Forelimb muscle (tissue), 1 donor: ENCODE data around the gene ME3. TPM values are rescaled to one million over a fixed set of nuclear protein-coding genes. Genes with fewer than 3 reads are reported as not detected.

Source experiments
- DNase-seq: peaks from one replicate; pipeline ENCODE4 v3.0.0-alpha.2; 2013; ENCODE audit warnings: low read depth
- polyA plus RNA-seq: library from polyadenylated mRNA; unstranded; fragments of 120-200 nt; gene quantifications from one replicate; pipeline ENCODE4 v1.2.1, GENCODE V29; 2013; ENCODE audit not compliant: insufficient read length

The ME3 gene
- polyA plus RNA-seq, 1 donor = 10.8 TPM

DNA sequence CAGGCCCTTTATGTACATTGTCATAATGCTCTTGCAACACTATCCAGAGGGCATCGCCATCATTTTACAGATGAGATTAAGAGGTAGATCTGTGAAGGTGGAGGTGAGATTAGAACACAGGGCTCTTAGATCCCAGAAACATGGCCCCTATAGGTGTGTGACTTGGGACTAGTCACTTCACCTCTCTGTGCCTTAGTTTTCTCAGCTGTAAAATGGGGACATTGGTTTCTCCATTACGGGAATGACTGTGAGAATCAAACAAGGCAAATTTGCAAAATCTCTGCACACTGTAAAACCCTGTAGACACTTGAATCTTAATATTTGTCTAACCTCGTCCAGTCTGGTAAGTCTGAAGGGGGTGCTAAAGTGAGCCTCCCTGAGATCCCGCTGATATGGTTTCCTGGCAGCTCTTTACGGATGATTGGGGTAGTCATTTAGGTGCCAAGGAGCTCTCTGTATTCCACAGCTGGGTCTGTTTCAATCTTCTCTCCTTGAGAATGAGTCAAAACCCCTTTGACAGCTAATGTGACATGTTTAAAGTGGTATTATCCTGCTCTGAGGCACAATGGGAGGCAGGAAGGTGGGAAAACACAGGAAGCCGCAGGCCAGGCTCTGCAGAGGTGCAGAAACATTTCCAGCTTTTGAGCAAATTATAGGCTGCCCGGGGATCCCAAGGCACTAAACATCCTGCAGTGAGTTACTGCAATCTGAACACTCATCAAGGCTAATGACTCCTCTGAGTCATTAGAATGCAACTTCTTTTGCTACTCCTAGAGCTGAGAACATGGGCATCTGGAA is 156.9 kb downstream of the ME3 start:
- no peak for DNase-seq

DNA sequence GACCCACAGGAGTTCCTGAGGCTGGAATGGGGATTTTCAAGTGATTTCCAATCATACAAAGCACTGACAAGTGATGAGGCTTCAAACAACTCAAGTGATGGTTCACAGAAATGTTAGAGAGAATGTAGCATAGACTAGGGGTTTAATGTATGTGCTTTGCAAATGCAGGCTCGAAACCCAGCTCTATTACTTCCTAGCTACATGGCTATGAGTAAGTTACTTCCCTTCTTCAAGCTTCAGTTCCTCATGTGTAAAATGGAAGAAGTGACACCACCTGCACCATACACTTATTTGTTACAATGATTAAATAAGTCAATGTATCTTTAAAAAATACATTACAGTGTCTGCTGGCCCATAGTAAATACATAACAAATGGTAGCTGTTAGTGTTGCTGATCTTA is 158.0 kb downstream of the ME3 start:
- DNase-seq = no peak

DNA sequence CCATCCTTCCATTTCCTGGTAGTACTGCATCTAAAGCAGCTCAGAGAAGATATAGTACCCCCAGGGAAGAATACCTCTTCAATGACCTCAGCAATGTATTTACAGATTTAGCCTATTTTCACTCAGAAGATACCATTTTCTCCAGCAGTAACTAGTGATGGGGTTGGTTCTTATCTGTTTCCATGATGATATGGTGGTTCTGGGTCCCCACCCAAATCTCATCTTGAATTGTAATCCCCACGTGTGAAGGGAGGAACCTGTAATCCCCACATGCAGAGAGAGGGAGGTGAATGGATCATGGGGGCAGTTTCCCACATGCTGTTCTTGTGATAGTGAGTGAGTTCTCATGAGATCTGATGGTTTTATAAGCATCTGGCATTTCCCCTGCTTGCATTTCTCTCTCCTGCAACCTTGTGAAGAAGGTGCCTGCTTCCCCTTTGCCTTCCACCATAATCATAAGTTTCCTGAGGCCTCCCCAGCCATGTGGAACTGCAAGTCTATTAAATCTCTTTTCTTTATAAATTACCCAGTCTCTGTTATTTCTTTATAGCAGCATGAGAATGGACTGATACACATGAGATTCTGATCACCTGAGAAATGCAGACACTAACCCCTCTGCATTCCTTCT is 158.6 kb downstream of the ME3 start:
- no peak for DNase-seq

DNA sequence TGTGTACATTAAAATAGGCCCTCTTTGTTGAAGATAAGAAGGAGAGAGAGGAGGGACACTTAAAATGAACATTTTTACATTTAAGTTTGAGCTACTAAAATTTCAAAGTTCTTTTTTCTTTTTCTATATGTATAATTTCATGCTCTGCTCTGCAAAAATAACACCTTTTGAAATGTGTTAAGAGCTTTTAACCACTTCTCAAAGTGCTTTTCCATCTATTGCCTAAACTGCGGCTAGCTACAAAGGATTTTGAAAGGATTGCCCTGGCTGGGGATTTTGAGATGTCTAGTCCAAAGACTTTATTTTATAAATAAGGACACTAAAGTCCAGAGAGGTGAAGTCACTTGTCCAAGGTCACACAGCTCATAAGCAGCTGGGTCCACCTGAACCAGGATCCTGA is 159.3 kb downstream of the ME3 start:
- DNase-seq = no peak

DNA sequence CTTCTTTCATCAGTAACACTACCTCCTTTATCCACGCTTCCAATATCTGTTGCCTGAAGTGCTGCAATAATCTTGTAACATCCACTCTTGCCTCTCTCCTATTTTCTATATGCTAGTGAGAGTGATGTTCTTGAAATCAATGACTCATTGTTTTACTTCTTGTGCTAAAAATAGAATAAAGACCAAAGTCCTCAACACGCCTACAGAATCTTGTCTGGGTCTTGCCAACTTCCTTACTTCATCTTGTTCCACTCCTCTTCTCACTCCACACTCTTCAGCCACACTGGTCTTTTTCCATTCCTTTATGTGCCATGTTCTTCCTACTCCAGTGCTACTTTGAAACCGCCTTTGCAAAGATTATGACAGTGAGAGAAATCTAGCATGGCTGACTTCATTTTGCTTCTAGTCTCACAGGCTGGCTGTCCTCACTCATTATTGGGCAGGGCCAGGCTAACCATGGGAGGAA is 161.3 kb downstream of the ME3 start:
- DNase-seq = no peak

DNA sequence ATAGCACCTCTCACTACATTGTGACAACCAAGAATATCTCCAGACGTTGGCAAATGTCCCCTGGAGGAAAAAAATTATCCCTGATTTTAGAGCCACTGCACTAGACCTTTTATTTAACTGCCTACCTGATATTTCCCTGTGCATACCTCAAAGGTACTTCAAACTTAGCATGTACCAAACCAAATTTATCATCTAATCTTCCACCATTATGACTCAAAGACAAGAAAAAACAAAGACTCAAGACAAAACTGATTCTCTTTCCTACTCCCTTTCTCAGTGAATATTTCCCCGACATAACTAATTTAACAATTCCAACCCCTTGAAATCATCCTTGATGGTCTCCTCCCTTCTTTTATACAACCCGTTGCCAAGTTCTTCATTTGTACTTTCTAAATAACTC is 161.7 kb downstream of the ME3 start:
- no peak for DNase-seq

DNA sequence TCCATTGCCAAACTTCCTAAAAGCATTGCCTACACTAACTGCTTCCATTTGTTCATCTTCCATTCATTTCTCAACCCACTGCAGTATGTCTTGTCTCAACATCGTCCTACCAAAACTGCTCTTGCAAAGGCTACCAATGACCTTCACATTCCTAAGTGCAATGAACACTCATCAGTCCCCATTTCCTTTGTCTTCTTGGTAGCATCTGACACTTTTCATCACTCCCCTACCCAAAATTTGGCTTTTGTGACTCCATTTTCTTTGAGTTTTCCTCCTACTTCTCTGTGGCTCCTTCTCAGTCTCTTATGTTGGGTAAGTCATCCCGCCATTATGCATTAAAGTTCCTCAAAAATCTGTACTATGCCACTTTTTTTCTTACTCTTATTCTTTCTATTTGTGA is 162.3 kb downstream of the ME3 start:
- DNase-seq = no peak

DNA sequence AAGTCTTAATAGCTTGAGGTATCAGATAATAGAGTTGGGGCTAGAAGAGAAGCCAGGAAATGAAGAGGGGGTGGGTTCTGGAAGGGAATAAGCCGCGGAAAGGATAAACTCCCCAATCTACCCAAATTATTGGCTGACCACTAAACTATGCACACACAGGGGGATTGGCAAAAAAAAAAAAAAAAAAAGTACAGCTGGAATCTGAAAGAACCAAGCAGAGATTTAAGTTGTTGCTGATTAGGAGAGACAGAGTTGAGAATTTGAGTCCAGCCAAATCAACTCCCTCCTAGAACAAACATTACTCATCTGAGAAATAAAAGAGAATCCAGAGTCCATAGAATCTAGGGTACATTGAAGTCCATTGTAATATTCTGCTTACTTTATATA is 162.8 kb downstream of the ME3 start:
- DNase-seq = peak; percentile 64

DNA sequence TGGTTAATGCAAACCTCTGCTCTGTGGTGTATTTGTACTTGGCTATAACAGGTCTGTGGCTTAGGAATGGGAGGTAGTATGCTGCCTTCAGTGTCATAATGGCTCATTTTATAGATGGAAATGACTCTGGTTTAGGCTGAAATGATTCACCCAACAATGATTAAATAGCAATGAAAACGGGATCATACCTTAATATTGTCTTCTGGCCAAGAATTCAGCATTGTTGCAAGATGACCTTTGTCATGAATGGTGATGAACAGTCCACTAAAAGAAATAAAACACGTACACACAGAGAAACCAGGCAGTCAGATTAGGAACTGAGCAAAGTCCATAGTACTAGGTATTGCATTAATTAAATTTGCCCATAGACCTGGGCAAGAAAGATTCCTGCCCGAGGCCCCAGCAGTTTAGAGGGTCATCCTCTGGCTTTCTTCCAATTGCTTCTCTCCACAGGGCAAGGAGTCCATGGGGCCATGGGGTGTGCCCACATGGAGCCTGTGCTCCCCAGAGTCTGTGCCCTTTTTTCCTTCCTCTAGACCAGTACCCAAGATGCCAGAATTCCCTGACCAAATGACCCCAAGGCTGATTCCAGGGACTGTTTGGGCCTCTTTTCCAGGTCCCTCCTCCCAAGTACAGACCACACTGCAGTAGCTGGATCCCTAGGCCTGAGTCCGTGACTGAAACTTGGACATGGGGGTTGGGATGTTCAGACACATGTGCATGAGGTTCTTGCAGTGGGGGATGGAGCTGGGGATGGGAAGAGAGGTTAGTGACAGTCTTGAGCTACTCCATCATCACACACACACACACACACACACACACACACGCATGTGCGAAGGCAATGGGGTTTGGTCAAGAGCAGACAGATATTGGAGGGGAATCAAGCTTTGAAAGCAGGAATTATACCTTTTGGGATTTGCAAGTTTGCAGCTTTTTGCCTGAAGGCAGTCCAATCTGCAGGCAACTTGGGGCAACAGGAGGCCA is 163.5 kb downstream of the ME3 start:
- peak; percentile 67 for DNase-seq

DNA sequence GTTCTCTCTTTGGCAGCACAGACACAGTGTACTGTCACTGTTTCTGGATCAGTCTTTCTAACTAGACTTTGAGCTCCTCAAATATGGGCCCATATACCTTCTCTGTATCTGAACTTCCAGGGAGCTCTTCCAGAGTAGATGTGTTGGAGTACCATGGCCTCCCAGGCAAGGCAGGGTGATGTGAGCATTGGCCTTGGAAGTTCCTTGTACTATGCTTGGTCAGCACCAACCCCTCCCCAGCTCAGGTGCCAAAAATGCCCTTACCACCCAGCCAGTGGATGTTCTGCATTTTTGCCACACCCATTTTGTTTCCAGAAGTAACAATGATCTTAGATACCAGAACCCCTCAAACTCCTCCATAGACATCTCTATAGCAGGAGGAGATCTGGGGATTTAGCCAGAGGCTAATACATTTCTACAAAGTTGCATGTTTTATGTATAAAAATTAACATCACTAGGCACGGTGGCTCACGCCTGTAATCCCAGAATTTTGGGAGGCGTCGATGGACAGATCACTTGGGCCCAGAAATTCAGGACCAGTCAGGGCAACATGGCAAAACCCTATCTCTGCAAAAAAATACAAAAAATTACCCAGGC is 165.1 kb downstream of the ME3 start:
- no peak for DNase-seq

DNA sequence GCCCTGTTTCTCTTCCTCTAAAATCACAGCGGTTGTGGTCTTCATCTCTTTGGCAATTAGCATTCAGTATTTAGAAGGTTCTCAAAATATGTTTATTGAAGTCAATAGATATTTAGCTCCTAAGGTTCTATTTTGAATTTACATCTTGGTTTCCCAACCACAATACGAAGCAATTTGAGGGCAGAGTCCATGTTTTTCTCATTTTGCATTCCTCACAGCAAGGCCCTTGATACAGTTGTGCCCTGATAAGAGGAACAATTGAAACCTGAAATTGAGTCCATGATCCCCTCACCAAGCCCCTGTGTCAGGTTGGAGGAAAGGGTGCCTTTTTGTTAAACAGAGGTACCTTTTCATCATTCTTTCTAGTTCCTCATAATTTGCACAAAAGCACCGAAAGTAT is 166.2 kb downstream of the ME3 start:
- DNase-seq = no peak

DNA sequence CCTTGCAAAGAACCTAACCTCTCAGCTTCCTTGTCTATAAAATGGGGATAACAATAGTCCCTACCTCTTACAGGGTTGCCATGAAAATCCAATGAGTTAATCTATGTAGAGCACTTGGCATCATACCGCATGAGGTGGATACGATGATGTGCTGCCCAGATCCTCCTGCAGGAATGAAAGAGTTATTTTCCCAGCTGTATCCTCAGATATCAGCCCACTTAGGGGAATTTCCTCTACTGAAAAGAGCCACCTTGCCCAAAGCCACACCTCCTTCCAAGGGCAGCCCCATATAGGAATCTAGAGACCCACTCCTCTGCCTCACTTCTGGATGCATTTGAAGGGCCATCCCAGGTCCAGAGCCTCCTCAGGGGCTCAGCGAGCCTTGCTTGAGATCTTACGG is 169.3 kb downstream of the ME3 start:
- no peak for DNase-seq

DNA sequence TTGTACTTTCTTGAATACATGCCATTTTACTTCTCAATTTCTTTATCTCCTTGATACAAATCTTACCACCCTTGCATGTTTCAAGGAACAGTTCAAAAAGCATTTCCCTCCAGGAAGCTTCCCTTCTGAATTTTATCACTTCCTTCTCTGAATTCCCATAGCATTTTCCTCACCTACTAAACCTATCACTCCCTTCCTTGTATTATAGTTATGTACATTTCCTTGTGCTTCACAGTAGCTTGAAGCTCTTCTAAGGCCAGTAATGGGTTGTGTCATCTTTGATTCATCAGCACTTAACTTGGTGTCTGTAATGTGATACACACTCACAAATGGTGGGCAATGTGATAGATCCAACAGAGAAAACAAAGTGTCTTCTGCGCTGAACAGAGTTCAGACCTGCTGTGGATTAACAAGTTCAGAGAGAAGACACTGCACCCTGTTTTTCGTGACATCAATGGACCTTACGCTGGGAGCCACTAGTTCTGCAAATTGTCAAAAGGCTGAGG is 170.2 kb downstream of the ME3 start:
- DNase-seq = no peak

DNA sequence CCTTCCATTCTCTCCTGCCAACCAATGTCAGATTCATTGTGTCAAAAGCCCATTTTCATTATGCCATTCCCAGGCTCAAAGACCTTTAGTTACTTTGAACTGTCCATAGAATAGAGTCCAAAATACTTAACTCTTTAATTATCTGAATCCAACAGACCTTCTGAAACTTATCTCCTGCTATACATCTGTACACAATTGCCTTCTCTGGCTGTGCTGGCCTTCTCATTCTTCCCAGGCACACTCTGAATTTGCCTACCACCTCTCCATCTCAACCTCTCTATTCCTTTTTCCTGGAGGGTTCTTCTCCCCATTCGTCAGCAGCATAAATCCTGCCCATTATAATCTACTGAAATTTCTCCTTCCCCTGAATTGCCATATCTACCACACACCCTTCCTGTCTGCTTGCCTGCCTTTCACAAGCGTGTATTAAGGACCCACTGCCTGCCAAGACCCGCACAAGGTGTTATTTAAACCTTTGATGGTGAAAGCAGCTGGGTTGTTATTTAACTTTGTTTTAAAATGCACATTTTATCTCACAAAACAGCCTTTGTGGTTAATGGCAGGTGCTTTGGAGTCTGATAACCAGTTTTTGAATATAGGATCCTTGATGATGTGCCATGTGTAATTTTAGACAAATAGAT is 171.8 kb downstream of the ME3 start:
- DNase-seq = no peak

DNA sequence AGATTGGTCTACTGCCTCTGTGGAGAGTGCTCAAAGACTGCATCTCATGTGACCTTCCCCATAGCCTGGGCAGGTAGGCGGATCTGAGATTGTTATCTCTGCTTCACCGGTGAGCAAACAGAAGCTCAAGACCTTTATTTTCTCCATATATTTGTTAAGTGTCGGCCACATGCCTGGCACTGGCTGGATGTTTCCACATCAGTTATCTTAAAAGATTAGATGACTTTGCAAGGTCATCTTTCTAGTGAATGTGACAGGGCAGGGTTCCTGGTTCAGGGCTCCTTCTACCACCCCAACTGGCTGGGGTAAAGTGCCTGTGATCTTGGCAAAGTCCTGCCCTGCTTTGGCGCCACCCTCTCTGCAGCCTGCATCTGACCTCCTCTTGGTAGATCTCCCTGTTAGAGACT is 172.7 kb downstream of the ME3 start:
- DNase-seq = no peak

DNA sequence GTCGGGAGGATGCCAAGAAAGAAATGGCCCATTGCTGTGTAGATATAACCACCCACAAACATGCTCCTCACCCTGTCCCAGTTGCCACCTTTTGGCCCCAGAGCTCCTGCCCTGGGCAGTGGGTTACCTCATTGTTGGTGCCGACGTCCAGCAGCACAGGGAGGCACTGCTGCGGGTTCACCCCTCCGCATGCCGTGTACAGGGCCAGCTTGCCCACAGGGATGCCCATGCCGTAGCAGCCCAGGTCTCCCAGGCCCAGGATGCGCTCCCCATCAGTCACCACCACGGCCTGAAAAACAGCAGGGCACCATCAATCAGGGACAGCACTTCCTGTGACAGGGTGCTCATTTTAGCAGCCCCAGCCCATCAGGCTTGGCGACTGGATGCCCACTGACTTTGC is 174.6 kb downstream of the ME3 start:
- no peak for DNase-seq

DNA sequence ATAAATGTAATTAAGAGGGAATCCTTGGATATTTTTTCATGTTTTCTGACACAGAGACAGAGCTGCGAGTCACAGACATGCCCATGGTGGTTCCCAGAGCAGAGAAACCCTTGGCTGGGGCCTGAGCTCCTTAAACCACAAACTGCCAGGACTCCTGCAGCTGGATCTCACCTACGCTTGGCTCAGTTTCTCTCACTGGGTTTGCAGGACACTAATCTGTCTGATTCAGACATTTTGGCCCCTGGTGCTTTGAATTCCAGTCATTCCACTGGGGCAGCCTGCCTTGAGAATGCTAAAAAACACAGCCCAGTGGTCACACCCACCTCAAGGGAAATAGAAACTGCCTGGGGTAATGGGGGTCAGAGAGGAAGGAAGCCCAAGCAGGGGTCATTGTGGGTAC is 175.1 kb downstream of the ME3 start:
- DNase-seq = no peak

DNA sequence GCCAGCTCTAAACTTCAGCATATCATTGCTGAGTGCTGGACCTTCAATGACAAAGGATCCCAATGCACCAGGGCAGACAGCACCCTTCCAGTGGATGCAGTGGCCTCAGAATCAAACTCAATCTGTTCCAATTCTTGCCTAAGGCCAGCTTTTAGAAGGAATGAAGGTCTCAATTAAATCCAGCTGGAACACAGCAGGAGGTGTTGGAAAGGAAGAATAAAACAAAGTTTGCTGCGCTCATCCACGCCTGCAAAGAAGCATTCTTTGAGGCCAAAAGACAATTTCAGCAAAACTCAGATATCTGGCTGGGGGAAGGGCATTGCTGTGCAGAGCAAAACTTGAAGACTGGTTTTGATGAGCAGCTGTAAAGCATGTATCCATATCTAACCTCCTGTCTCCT is 177.1 kb downstream of the ME3 start:
- no peak for DNase-seq

DNA sequence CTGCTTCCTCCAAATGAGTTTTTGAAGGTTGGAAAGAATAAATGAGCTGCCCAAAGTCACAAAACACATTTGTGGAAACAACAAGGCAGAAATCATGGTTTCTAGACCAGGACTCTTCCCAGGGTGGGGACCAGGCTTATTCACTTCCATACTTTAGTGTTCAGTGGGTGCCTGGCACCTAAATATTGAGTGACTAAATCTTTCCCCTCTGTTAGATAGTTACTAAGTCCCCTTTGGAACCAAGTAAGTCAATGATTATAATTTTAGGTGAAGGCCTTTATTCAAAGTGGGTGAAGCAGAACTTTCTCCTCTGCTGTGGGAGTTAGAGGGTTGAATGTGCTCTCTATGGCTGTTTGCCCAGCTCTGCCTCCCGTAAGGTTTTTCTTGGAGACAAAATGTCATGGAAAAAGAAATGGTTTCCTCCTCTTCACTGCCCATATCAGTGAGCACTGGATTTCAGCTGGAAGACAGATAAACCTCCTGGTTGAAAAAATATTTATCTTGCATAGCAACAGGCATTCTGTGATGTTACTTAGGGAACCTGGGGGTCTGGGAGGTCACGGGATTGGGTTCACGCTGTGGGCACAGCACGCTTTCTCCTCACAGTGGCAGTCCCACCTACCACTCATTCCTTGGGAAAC is 179.9 kb downstream of the ME3 start:
- no peak for DNase-seq

DNA sequence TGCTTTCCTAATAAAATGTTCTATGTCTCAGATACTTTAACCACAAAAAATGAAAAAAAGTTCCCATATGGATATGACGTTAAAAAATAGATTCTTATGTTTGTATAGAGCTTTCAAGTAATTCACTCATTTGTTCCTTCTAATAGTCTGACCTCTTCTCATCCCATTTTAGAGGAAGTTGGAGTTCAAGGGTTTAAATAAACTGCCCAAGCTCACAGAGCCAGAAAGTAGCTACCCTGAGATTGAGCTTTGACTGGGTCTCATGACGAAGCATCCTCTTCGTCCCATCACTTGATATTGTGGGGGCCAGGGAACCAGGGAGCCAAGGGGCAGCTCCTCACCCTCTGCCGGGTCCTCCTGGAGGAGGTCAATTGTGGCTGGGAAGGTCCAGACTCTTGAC is 181.4 kb downstream of the ME3 start:
- DNase-seq = no peak

DNA sequence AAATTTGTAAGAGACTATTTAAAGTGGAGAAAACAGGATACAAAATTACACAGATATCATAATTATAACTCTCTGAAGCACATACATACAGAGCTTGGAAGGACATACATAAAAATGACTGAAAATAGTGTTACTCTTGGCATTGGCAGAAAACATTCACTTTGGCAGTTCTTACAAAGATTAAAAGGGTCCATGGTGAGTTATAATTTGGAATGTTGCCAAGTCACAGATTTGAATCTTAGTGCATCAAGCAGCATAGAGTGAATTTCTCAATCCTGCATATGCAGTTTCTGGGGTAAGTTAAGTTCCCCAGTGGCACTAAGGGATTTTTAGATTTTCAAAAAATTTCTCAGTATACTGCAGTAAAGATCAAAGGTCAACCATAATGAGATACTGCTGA is 181.8 kb downstream of the ME3 start:
- no peak for DNase-seq
